ENCODE measurements around the gene EDAR. TPM values are rescaled to one million over a fixed set of nuclear protein-coding genes. Genes with fewer than 3 reads are reported as not detected.

EDAR gene
- total RNA-seq, 1 experiment from 2014 or later: 0.15 TPM

DNA sequence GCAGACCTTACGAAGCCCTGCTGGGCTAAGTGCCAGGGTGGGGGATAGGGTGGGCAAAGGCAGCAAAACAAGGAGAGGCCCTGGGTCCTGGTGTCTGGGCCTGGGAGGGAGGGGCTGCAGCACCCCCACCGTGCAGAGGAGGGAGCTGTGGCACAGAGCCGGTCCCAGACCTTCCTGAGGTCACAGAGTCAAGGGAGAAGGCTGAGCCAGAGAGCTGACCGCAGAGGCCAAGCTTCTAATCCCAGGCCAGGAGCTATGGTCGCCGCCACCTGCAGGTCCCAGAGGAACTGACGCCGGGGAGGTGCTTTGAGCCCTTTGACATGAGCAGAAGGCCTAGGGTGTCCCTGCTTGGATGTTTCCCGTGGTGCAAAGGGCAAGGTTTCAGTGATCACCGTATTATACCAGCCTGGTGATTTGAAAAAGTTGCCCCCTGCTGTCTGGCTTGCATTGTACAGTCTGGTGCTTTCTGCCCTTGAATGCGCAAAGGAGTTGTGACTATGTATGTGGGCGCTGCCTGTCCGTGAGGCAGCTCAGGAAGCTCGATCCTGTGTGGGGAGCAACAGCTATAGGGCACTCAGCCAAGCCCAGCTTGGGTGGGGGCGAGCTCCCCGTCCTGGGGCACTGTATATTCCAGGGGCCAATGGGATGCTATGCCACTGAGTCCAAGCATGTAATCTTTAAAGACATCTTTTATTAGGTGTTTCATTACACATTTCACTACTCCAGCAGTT, 44.3 kb downstream of the EDAR start:
- Histone ChIP-seq H3K4me3 (replicated peaks in 1 of 2; ENCODE audit: low read depth in 1 of 2, low read length in 2 of 2) (no peak overlapping the region), H3K9me2 (ENCODE audit: insufficient read depth) (no peaks in the 10 kb centered on the region), H3K79me2 (ENCODE audit: insufficient read depth, low read length) (no peaks in the 10 kb centered on the region), H4K20me1 (ENCODE audit: insufficient read depth) (no peaks in the 10 kb centered on the region), H3K9ac (ENCODE audit: low read length) (no peak overlapping the region), H3K9me3 (ENCODE audit: control insufficient read depth in 1 of 2, insufficient read depth in 1 of 2, low read depth in 1 of 2, low read length in 2 of 2) (no peaks in the 10 kb centered on the region; a peak in 1 of 4 replicates), H3K4me2 (ENCODE audit: low read length) (no peak overlapping the region), H2AFZ (ENCODE audit: low read depth, low read length, poor library complexity, severe bottlenecking) (no peak overlapping the region), H3K36me3 (ENCODE audit: control insufficient read depth in 1 of 2, insufficient read depth in 2 of 2, low read length in 2 of 2) (no peaks in the 10 kb centered on the region), H3K27me3 (ENCODE audit: insufficient read depth, low read length) (no peaks in the 10 kb centered on the region), H3K4me1 (ENCODE audit: control insufficient read depth in 1 of 2, insufficient read depth in 2 of 2, low read length in 2 of 2) (peaks cover 0 to 4% of the 10 kb centered on the region in 2 experiments; a peak in 1 of 4 replicates), H3K27ac (ENCODE audit: low read depth, low read length) (no peak overlapping the region)
- intact Hi-C loops (cut with micrococcal nuclease): no loop called here
- ChIA-PET RAD21 (ENCODE audit: low non-redundant PET in 1 of 2, low total read pairs in 2 of 2, uncharacterized antibody in 2 of 2, unreplicated experiment in 2 of 2) (no interaction called here), POLR2A (no interaction called here), CTCF (interaction anchor here (0.9 to 1.0 kb wide), 3 partner anchors 9 to 45 kb away, joined by 3 to 4 read pairs (median 3); no protein-coding TSS in a partner anchor)
- BruUV-seq (replicated peaks): no TSS peak
- ATAC-seq: peak; percentile 85
- DNase-seq (ENCODE audit: low read depth, low spot score): no peak
- TF ChIP-seq RAD21 (IDR thresholded peaks at IDR 0.05; ENCODE audit: low read depth) (peak; percentile 9; the same call in 1 of the 2 replicates), SIN3A (IDR thresholded peaks at IDR 0.05; ENCODE audit: low read depth) (no peak)
- TF ChIP-seq, protein P1, sequence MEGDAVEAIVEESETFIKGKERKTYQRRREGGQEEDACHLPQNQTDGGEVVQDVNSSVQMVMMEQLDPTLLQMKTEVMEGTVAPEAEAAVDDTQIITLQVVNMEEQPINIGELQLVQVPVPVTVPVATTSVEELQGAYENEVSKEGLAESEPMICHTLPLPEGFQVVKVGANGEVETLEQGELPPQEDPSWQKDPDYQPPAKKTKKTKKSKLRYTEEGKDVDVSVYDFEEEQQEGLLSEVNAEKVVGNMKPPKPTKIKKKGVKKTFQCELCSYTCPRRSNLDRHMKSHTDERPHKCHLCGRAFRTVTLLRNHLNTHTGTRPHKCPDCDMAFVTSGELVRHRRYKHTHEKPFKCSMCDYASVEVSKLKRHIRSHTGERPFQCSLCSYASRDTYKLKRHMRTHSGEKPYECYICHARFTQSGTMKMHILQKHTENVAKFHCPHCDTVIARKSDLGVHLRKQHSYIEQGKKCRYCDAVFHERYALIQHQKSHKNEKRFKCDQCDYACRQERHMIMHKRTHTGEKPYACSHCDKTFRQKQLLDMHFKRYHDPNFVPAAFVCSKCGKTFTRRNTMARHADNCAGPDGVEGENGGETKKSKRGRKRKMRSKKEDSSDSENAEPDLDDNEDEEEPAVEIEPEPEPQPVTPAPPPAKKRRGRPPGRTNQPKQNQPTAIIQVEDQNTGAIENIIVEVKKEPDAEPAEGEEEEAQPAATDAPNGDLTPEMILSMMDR (IDR thresholded peaks at IDR 0.05 in 2 of 3, conservative IDR thresholded peaks at IDR 0.05 in 1 of 3; ENCODE audit: borderline replicate concordance in 1 of 3, insufficient read depth in 1 of 3, low read depth in 2 of 3, low read length in 2 of 3): peak in 2 of 3 experiments; percentile 17 to 26; a peak in 3 of 6 replicates

DNA sequence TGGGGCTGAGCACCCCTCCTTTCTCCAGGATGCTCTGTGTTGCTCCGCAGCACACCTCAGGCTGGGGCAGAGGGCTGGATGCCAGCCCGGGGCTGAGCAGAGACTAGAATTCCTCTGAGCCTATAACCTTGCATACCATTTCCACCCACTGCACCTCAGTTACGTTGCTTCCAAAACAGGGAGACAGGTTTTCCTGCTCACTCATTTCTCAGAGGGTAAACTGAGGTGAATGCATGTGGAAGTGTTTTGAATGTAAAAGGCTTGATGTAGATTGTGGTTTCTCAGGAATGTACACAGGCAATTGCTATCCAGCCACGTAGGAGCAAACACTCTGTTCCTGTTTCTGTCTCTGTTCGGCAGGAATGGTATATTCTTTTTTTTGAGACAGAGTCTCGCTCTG, 45.3 kb downstream of the EDAR start:
- Histone ChIP-seq H3K27me3 (ENCODE audit: insufficient read depth, low read length) (no peaks in the 10 kb centered on the region), H2AFZ (ENCODE audit: low read depth, low read length, poor library complexity, severe bottlenecking) (no peak overlapping the region), H3K4me1 (ENCODE audit: control insufficient read depth in 1 of 2, insufficient read depth in 2 of 2, low read length in 2 of 2) (peaks cover 0 to 4% of the 10 kb centered on the region in 2 experiments; a peak in 1 of 4 replicates), H3K79me2 (ENCODE audit: insufficient read depth, low read length) (no peaks in the 10 kb centered on the region), H3K9ac (ENCODE audit: low read length) (no peak overlapping the region), H3K27ac (ENCODE audit: low read depth, low read length) (no peak overlapping the region), H4K20me1 (ENCODE audit: insufficient read depth) (no peaks in the 10 kb centered on the region), H3K9me2 (ENCODE audit: insufficient read depth) (no peaks in the 10 kb centered on the region), H3K4me3 (replicated peaks in 1 of 2; ENCODE audit: low read depth in 1 of 2, low read length in 2 of 2) (no peak overlapping the region), H3K9me3 (ENCODE audit: control insufficient read depth in 1 of 2, insufficient read depth in 1 of 2, low read depth in 1 of 2, low read length in 2 of 2) (no peaks in the 10 kb centered on the region; a peak in 1 of 4 replicates), H3K36me3 (ENCODE audit: control insufficient read depth in 1 of 2, insufficient read depth in 2 of 2, low read length in 2 of 2) (no peaks in the 10 kb centered on the region), H3K4me2 (ENCODE audit: low read length) (no peak overlapping the region)
- no peak for ATAC-seq
- POLR2A ChIA-PET: no interaction called here
- TF ChIP-seq EZH2phosphoT487 (IDR thresholded peaks at IDR 0.05; ENCODE audit: borderline replicate concordance) (no peak), ZNF274 (IDR thresholded peaks at IDR 0.05; ENCODE audit: low read depth, low read length) (no peak), CEBPB (IDR thresholded peaks at IDR 0.05; ENCODE audit: low read depth) (no peak), FOSL1 (IDR thresholded peaks at IDR 0.05; ENCODE audit: low read depth) (no peak), ZFX (IDR thresholded peaks at IDR 0.05) (no peak), ELF1 (IDR thresholded peaks at IDR 0.05; ENCODE audit: borderline replicate concordance, low read depth) (no peak), EZH2 (IDR thresholded peaks at IDR 0.05) (no peak), SRF (IDR thresholded peaks at IDR 0.05; ENCODE audit: low read depth) (no peak)
- TF ChIP-seq, protein P2, sequence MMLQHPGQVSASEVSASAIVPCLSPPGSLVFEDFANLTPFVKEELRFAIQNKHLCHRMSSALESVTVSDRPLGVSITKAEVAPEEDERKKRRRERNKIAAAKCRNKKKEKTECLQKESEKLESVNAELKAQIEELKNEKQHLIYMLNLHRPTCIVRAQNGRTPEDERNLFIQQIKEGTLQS (IDR thresholded peaks at IDR 0.05): no peak
- TF ChIP-seq, protein P3, sequence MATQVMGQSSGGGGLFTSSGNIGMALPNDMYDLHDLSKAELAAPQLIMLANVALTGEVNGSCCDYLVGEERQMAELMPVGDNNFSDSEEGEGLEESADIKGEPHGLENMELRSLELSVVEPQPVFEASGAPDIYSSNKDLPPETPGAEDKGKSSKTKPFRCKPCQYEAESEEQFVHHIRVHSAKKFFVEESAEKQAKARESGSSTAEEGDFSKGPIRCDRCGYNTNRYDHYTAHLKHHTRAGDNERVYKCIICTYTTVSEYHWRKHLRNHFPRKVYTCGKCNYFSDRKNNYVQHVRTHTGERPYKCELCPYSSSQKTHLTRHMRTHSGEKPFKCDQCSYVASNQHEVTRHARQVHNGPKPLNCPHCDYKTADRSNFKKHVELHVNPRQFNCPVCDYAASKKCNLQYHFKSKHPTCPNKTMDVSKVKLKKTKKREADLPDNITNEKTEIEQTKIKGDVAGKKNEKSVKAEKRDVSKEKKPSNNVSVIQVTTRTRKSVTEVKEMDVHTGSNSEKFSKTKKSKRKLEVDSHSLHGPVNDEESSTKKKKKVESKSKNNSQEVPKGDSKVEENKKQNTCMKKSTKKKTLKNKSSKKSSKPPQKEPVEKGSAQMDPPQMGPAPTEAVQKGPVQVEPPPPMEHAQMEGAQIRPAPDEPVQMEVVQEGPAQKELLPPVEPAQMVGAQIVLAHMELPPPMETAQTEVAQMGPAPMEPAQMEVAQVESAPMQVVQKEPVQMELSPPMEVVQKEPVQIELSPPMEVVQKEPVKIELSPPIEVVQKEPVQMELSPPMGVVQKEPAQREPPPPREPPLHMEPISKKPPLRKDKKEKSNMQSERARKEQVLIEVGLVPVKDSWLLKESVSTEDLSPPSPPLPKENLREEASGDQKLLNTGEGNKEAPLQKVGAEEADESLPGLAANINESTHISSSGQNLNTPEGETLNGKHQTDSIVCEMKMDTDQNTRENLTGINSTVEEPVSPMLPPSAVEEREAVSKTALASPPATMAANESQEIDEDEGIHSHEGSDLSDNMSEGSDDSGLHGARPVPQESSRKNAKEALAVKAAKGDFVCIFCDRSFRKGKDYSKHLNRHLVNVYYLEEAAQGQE (IDR thresholded peaks at IDR 0.05; ENCODE audit: low read depth): no peak
- CTCF ChIA-PET: no interaction called here
- DNase-seq (ENCODE audit: low read depth, low spot score): no peak
- BruUV-seq (replicated peaks): no TSS peak
- intact Hi-C loops (cut with micrococcal nuclease): no loop called here
- RAD21 ChIA-PET (ENCODE audit: low non-redundant PET in 1 of 2, low total read pairs in 2 of 2, uncharacterized antibody in 2 of 2, unreplicated experiment in 2 of 2): interaction anchor here in 1 of 2 experiments (0.5 kb wide), 1 partner anchor 593 kb away, joined by 6 read pairs; no protein-coding TSS in a partner anchor
